GM12878 (cell line): ENCODE data around the gene MAP1LC3B. TPM values are rescaled to one million over a fixed set of nuclear protein-coding genes. Genes with fewer than 3 reads are reported as not detected.

Experiments used
- ATAC-seq: fragments of 200-7000 bp; cut with Tn5 transposase; 3 replicates; pipeline ENCODE4 v1.9.1; 2020; ENCODE audit warnings: mild to moderate bottlenecking, moderate library complexity
- BruUV-seq: library from RNA; stranded (reverse); fragments of 400-500 nt; replicated peaks from 2 replicates; lab custom pipeline; 2021; lab: Mats Ljungman, UMichigan
- CTCF ChIA-PET: fragments of 300-600 bp; sonication (Branson Sonifier 250); formaldehyde crosslinking; extraction: SDS; loops from one replicate; lab custom pipeline; 2021; ENCODE audit warnings: inconsistent platforms; lab: Yijun Ruan, JAX
- POLR2A ChIA-PET: fragments of 350-600 bp; formaldehyde crosslinking; extraction: SDS; loops from one replicate; lab custom pipeline; 2021; ENCODE audit warnings: inconsistent platforms; lab: Charles Lee
- RAD21 ChIA-PET: fragments of 300-600 bp; sonication (Branson Sonifier 250); formaldehyde crosslinking; loops from one replicate; lab custom pipeline; 2023; ENCODE audit warnings: antibody characterized with exemption; ENCODE audit not compliant: unreplicated experiment; lab: Charles Lee
- SMC1A ChIA-PET: fragments of 300-600 bp; sonication (Branson Sonifier 250); formaldehyde crosslinking; loops from one replicate; lab custom pipeline; 2023; ENCODE audit not compliant: unreplicated experiment, uncharacterized antibody; lab: Charles Lee
- DNase-seq: peaks from one replicate; pipeline ENCODE4 v3.0.0-alpha.2; 2011; ENCODE audit warnings: low read depth, low spot score
- FAIRE-seq: peaks from 3 replicates; lab custom pipeline; 2011; peaks lifted over from hg19 to GRCh38; lab: Jason Lieb, UNC
- H2AFZ ChIP-seq: 2 replicates; pipeline ENCODE4 v1.6.0; 2011; ENCODE audit warnings: low read depth, low read length, control low read depth; ENCODE audit not compliant: control insufficient read depth
- H3K27ac ChIP-seq: 2 replicates; pipeline ENCODE4 v1.5.1; 2011; ENCODE audit warnings: control low read depth; ENCODE audit not compliant: control insufficient read depth, insufficient read depth
- H3K27me3 ChIP-seq, 2 experiments: replicated peaks in 1 of 2; 2 replicates each; pipeline versions ENCODE4 v1.6.0 to v1.6.1; 2011; ENCODE audit warnings: low read length in 1 of 2; ENCODE audit not compliant: control insufficient read depth in 2 of 2, insufficient read depth in 2 of 2
- H3K36me3 ChIP-seq, 2 experiments: 2 replicates each; pipeline ENCODE4 v1.5.1; 2011; ENCODE audit warnings: low read length in 1 of 2; ENCODE audit not compliant: control insufficient read depth in 2 of 2, insufficient read depth in 2 of 2
- H3K4me1 ChIP-seq: 2 replicates; pipeline ENCODE4 v1.6.1; 2011; ENCODE audit warnings: mild to moderate bottlenecking, low read length, moderate library complexity, mixed read lengths; ENCODE audit not compliant: control insufficient read depth, insufficient read depth
- H3K4me2 ChIP-seq: 2 replicates; pipeline ENCODE4 v1.6.0; 2011; ENCODE audit warnings: control low read depth; ENCODE audit not compliant: control insufficient read depth, insufficient read depth
- H3K4me3 ChIP-seq: fragments of 200-600 bp; sonication (generic); 2 replicates; pipeline ENCODE4 v1.5.1; 2016
- H3K79me2 ChIP-seq: 2 replicates; pipeline ENCODE4 v1.6.0; 2011; ENCODE audit warnings: low read length; ENCODE audit not compliant: control insufficient read depth, insufficient read depth
- H3K9ac ChIP-seq: 2 replicates; pipeline ENCODE4 v1.8.0; 2011; ENCODE audit warnings: low read length, control low read depth, mixed read lengths; ENCODE audit not compliant: control insufficient read depth, insufficient read depth
- H3K9me3 ChIP-seq: replicated peaks from 3 replicates; pipeline ENCODE4 v1.5.1; 2011; ENCODE audit warnings: mild to moderate bottlenecking, low read length; ENCODE audit not compliant: control insufficient read depth, insufficient read depth
- H4K20me1 ChIP-seq: 2 replicates; pipeline ENCODE4 v1.6.0; 2011; ENCODE audit not compliant: control insufficient read depth, insufficient read depth
- ATF7 ChIP-seq: fragments of 450-650 bp; IDR thresholded peaks from 2 replicates; pipeline ENCODE4 v1.6.1; 2016; ENCODE audit warnings: low read depth, mild to moderate bottlenecking
- BACH1 ChIP-seq: fragments of 450-650 bp; IDR thresholded peaks from 2 replicates; pipeline ENCODE4 v1.6.1; 2017; ENCODE audit warnings: mild to moderate bottlenecking, borderline replicate concordance
- FOXK2 ChIP-seq: fragments of 450-650 bp; IDR thresholded peaks from 2 replicates; pipeline ENCODE4 v1.6.1; 2017; ENCODE audit warnings: mild to moderate bottlenecking, moderate library complexity
- GATAD2B ChIP-seq: fragments of 450-650 bp; conservative IDR thresholded peaks from 2 replicates; pipeline ENCODE4 v1.6.1; 2017; ENCODE audit warnings: low read depth, mild to moderate bottlenecking, moderate library complexity
- NR2C1 ChIP-seq: fragments of 450-650 bp; IDR thresholded peaks from 2 replicates; pipeline ENCODE4 v1.6.1; 2017; ENCODE audit warnings: antibody characterized with exemption, mild to moderate bottlenecking, moderate library complexity
- RB1 ChIP-seq: fragments of 450-650 bp; formaldehyde crosslinking; IDR thresholded peaks from 2 replicates; pipeline ENCODE4 v1.6.1; 2017; ENCODE audit warnings: mild to moderate bottlenecking, borderline replicate concordance
- YY1 ChIP-seq: IDR thresholded peaks from 2 replicates; pipeline ENCODE4 v1.6.1; 2011; ENCODE audit warnings: low read depth, mild to moderate bottlenecking, low read length
- ZSCAN29 ChIP-seq: fragments of 450-650 bp; IDR thresholded peaks from 2 replicates; pipeline ENCODE4 v1.6.1; 2017; ENCODE audit warnings: mild to moderate bottlenecking, moderate library complexity
- WGBS: methylation state at CpG from one replicate; pipeline ENCODE4 v1.1.6; 2016; ENCODE audit warnings: low lambda C conversion rate; ENCODE audit not compliant: insufficient replicate concordance, insufficient coverage; ENCODE audit errors: missing lambda C conversion rate; 5-methylcytosine and 5-hydroxymethylcytosine counted together
- in situ Hi-C: fragments of 300-500 bp; cut with MboI; formaldehyde crosslinking; loops from 9 replicates; pipeline ENCODE4 v1.14.3; 2018; ENCODE audit warnings: mixed read lengths
- intact Hi-C: fragments of 100-400 bp; cut with micrococcal nuclease; formaldehyde crosslinking; loops from one replicate; pipeline ENCODE4 v1.14.2; 2022; ENCODE audit not compliant: unreplicated experiment
- polyA plus RNA-seq, 11 experiments: library from polyadenylated mRNA; depleted of rRNA in 4 of 11; unstranded in 6 of 11; stranded (reverse) in 5 of 11; fragments of >200 nt; fragmentation: Nextera tagmentation in 4 of 11; fragmentation: Illumina TruSeq in 1 of 11; extraction: Ambion mirVana in 4 of 11; extraction: Trizol in 1 of 11; gene quantifications; 1 replicate in 1 of 11; 2 replicates in 10 of 11; pipeline versions ENCODE4 v1.2.1 to v1.2.3, GENCODE V29; 2011 to 2016; ENCODE audit warnings: inconsistent platforms in 2 of 11, missing spikeins in 2 of 11, low read depth in 1 of 11
- total RNA-seq, 4 experiments: library from RNA; depleted of rRNA in 3 of 4; stranded (reverse); fragments of >200 nt in 3 of 4; fragmentation: Illumina TruSeq in 1 of 4; extraction: Trizol in 1 of 4; gene quantifications; 2 replicates each; pipeline versions ENCODE4 v1.2.1 to v1.2.3, GENCODE V29; 2013 to 2021
- TF ChIP-seq, protein P1 (sequence below): IDR thresholded peaks from 2 replicates; pipeline ENCODE4 v1.6.1; 2012; ENCODE audit warnings: improper control_type of control experiment, low read depth, low read length; ENCODE audit not compliant: insufficient replicate concordance

Gene MAP1LC3B
- total and polyA plus RNA-seq, 10 of the 15 experiments (the other 5 are each of a cell fraction or from before 2014, with no cell fraction given), result 6.1 to 42.8 (median 13.7) TPM

DNA sequence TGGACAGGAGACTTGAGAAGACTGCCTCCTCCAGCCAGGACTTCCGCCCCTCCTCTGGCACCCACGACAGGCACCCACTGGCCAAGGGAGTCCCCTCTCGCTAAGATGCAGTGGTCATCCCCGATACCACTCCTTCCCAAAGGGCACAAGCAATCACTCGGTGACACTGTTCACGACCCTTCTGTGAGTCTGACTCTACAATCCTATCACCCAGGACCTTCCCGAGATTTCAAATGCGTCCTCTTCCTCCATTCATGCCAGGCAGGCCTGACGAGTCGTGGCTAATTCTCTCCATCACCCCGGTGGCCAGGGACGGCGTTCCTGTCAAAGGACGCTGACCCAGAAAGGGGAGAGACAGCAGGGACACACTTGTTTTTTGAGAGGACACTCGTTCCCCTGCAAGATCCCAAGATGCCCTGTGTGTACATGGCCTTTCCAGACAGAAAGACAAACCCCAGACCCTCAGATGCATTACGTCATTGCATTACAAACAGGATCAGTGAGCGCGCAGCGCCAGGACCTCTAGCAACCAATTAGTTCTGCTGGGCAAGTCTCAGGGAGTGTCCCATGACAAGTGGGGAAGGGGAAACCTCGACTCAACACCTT is 20.8 kb upstream of the MAP1LC3B start:
- ChIA-PET POLR2A (no interaction called here), CTCF (no interaction called here), RAD21 (no interaction called here), SMC1A (interaction anchor here (0.9 kb wide), 1 partner anchor 71 kb away, joined by 4 read pairs; no protein-coding TSS in a partner anchor)
- Histone ChIP-seq H3K9ac (no peak overlapping the region), H3K36me3 (no peaks in the 10 kb centered on the region; a peak in 1 of 4 replicates), H3K4me2 (no peak overlapping the region), H3K4me3 (no peak overlapping the region), H3K27me3 (no peaks in the 10 kb centered on the region), H3K4me1 (peaks cover 3% of the 10 kb centered on the region; the same call in 1 of the 2 replicates), H3K79me2 (peaks cover 31% of the 10 kb centered on the region), H4K20me1 (no peaks in the 10 kb centered on the region), H2AFZ (no peak overlapping the region), H3K9me3 (no peaks in the 10 kb centered on the region), H3K27ac (no peak overlapping the region)
- intact Hi-C loops (no loop called here), in situ Hi-C loops (no loop called here)
- DNase-seq, result no peak
- BruUV-seq, result no TSS peak
- no peak for TF ChIP-seq BACH1
- TF ChIP-seq ZSCAN29, result no peak
- TF ChIP-seq ATF7, result peak; percentile 42; the same call in 1 of the 2 replicates
- no peak for TF ChIP-seq RB1
- TF ChIP-seq, protein P1, sequence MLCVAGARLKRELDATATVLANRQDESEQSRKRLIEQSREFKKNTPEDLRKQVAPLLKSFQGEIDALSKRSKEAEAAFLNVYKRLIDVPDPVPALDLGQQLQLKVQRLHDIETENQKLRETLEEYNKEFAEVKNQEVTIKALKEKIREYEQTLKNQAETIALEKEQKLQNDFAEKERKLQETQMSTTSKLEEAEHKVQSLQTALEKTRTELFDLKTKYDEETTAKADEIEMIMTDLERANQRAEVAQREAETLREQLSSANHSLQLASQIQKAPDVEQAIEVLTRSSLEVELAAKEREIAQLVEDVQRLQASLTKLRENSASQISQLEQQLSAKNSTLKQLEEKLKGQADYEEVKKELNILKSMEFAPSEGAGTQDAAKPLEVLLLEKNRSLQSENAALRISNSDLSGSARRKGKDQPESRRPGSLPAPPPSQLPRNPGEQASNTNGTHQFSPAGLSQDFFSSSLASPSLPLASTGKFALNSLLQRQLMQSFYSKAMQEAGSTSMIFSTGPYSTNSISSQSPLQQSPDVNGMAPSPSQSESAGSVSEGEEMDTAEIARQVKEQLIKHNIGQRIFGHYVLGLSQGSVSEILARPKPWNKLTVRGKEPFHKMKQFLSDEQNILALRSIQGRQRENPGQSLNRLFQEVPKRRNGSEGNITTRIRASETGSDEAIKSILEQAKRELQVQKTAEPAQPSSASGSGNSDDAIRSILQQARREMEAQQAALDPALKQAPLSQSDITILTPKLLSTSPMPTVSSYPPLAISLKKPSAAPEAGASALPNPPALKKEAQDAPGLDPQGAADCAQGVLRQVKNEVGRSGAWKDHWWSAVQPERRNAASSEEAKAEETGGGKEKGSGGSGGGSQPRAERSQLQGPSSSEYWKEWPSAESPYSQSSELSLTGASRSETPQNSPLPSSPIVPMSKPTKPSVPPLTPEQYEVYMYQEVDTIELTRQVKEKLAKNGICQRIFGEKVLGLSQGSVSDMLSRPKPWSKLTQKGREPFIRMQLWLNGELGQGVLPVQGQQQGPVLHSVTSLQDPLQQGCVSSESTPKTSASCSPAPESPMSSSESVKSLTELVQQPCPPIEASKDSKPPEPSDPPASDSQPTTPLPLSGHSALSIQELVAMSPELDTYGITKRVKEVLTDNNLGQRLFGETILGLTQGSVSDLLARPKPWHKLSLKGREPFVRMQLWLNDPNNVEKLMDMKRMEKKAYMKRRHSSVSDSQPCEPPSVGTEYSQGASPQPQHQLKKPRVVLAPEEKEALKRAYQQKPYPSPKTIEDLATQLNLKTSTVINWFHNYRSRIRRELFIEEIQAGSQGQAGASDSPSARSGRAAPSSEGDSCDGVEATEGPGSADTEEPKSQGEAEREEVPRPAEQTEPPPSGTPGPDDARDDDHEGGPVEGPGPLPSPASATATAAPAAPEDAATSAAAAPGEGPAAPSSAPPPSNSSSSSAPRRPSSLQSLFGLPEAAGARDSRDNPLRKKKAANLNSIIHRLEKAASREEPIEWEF, result no peak
- no peak for TF ChIP-seq YY1
- no peak for TF ChIP-seq NR2C1
- TF ChIP-seq FOXK2, result no peak
- no peak for TF ChIP-seq GATAD2B
- 92% methylated on average over 20 of the region's 20 CpGs for WGBS
- FAIRE-seq, result no peak
- no peak for ATAC-seq
